GM10847 (cell line): ENCODE data around the gene RNF187.

Experiments used
- POLR2A ChIP-seq: IDR thresholded peaks from 2 replicates; pipeline ENCODE4 v1.6.1; 2011; ENCODE audit not compliant: insufficient read length; ENCODE audit errors: extremely low read depth

The RNF187 gene

GRCh38 chr1:228510101-228510802, 23.1 kb downstream of the RNF187 start:
- TF ChIP-seq POLR2A = no peak

GRCh38 chr1:228510803-228511413, 23.7 kb downstream of the RNF187 start:
- no peak for TF ChIP-seq POLR2A

- no peak for TF ChIP-seq POLR2A
These were observed 24.6 kb downstream of the RNF187 start for GRCh38 chr1:228511546-228512445.

- TF ChIP-seq POLR2A = no peak
These were observed 25.6 kb downstream of the RNF187 start for GRCh38 chr1:228512781-228513198.

- TF ChIP-seq POLR2A = no peak
These were observed 26.2 kb downstream of the RNF187 start for GRCh38 chr1:228513236-228513900.

- TF ChIP-seq POLR2A = no peak
These were observed 27.2 kb downstream of the RNF187 start for GRCh38 chr1:228514421-228514820.

GRCh38 chr1:228515200-228515834, 28.1 kb downstream of the RNF187 start:
- TF ChIP-seq POLR2A = no peak

GRCh38 chr1:228517655-228518054, 30.5 kb downstream of the RNF187 start:
- TF ChIP-seq POLR2A = no peak

GRCh38 chr1:228527596-228527995, 40.4 kb downstream of the RNF187 start:
- TF ChIP-seq POLR2A = no peak

GRCh38 chr1:228528612-228529011, 41.4 kb downstream of the RNF187 start:
- no peak for TF ChIP-seq POLR2A

- TF ChIP-seq POLR2A = no peak
These were observed 43.0 kb downstream of the RNF187 start for GRCh38 chr1:228530086-228530758.

GRCh38 chr1:228530951-228531731, 44.0 kb downstream of the RNF187 start:
- TF ChIP-seq POLR2A = no peak

GRCh38 chr1:228538831-228539230, 51.6 kb downstream of the RNF187 start:
- TF ChIP-seq POLR2A = no peak
